Upper lobe of left lung (tissue), 4 donors: ENCODE results near the gene BABAM2.

Experiments
- CTCF ChIP-seq, 6 experiments: fragments of 450-650 bp in 4 of 6; fragments of 200-600 bp in 2 of 6; sonication (generic) in 2 of 6; IDR thresholded peaks; one replicate each; pipeline ENCODE4 v1.5.1; 2016 to 2019; ENCODE audit warnings: antibody characterized with exemption in 6 of 6
- POLR2A ChIP-seq, 4 donors: fragments of 450-650 bp; IDR thresholded peaks; one replicate each; pipeline ENCODE4 v1.5.1; 2016 to 2017; ENCODE audit warnings: antibody characterized with exemption in 4 of 4, mild to moderate bottlenecking in 2 of 4

- TF ChIP-seq CTCF (IDR thresholded peaks at IDR 0.05) (no peak), POLR2A (IDR thresholded peaks at IDR 0.05) (no peak)
These were observed 156.4 kb downstream of the BABAM2 start for GRCh38 chr2:28046921-28047320.
